Mammary epithelial cell (primary cell): Measurements from ENCODE around the gene RPH3AL.

Experiments used
- EZH2 ChIP-seq: IDR thresholded peaks from 2 replicates; pipeline ENCODE4 v1.6.1; 2012; ENCODE audit warnings: low read length, inconsistent platforms, borderline replicate concordance
- TF ChIP-seq, protein P1 (sequence below), 2 donors: IDR thresholded peaks in 1 of 2; conservative IDR thresholded peaks in 1 of 2; 2 replicates each; pipeline ENCODE4 v1.5.1; 2011 to 2012; ENCODE audit warnings: inconsistent platforms in 2 of 2, low read length in 2 of 2, mild to moderate bottlenecking in 2 of 2, control low read depth in 1 of 2, low read depth in 1 of 2; ENCODE audit not compliant: insufficient read depth in 1 of 2; ENCODE audit errors: extremely low read depth in 1 of 2

DNA sequence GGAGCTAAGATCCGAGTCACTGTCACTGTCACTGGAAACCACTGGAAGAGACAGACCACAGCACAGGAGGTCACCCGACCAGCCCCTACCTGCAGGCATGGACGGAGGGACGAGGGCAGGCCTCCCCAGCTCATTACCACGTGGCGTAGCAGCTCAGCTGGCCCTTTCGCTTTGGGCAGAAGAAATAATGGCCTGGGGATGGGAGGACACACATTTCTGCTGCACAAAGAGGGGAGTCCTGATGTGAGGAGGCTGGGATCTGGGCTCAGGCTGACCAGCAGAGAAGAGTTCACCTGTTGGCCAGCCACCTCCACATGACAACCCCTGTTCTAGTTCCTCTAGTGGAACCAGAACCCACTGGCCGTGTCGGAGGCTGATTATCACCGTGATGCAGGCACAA lies 132.9 kb downstream of the RPH3AL start:
- TF ChIP-seq, protein P1, sequence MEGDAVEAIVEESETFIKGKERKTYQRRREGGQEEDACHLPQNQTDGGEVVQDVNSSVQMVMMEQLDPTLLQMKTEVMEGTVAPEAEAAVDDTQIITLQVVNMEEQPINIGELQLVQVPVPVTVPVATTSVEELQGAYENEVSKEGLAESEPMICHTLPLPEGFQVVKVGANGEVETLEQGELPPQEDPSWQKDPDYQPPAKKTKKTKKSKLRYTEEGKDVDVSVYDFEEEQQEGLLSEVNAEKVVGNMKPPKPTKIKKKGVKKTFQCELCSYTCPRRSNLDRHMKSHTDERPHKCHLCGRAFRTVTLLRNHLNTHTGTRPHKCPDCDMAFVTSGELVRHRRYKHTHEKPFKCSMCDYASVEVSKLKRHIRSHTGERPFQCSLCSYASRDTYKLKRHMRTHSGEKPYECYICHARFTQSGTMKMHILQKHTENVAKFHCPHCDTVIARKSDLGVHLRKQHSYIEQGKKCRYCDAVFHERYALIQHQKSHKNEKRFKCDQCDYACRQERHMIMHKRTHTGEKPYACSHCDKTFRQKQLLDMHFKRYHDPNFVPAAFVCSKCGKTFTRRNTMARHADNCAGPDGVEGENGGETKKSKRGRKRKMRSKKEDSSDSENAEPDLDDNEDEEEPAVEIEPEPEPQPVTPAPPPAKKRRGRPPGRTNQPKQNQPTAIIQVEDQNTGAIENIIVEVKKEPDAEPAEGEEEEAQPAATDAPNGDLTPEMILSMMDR (conservative IDR thresholded peaks at IDR 0.05 in 1 of 2, IDR thresholded peaks at IDR 0.05 in 1 of 2; ENCODE audit: extremely low read depth in 1 of 2, insufficient read depth in 1 of 2, low read depth in 1 of 2, low read length in 2 of 2) = no peak
- TF ChIP-seq EZH2 = no peak
